SH-SY5Y (cell line): ENCODE data around the gene C5AR1.

Source experiments
- GATA2 ChIP-seq: IDR thresholded peaks from 2 replicates; pipeline ENCODE4 v1.6.1; 2011; ENCODE audit warnings: mild to moderate bottlenecking, low read depth, low read length
- GATA3 ChIP-seq: IDR thresholded peaks from 2 replicates; pipeline ENCODE4 v1.6.1; 2011; ENCODE audit warnings: low read depth, mild to moderate bottlenecking, low read length, moderate library complexity

DNA sequence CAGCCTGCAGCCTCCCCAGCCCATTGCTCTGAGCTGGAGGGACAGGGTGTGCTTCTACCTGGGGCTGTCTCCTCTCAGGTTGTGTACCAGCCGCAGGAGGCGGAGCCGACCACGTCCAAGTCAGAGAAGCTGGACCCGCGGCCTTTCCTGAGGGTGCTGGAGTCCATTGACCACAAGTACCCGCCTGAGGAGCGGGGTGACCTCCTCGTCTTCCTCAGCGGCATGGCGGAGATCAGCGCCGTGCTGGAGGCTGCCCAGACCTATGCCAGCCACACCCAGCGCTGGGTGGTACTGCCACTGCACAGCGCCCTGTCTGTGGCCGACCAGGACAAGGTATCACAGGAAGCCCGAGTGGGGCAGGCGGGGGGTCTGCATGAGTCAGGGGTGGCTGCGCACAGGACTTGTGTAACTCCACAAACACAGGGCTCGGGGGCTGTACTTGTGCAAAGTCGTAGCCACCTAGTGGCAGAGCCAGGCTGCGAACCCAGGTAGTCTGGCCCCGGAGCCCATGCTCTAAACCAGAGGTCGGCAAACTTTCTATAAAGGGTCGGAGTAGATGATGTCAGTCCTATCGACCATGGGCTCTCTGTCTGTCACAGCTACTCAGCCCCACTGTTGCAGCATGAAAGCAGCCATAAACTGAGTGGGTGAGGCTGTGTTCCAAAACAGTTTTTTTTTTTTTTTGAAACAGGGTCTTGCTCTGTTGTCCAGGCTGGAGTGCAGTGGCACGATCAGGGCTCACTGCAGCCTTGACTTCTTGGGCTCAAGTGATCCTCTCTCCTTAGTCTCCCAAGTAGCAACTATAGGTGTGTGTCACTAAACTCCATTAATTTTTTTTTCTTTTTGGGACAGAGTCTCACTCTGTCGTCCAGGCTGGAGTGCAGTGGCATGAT lies 48.4 kb downstream of the C5AR1 start:
- no peak for TF ChIP-seq GATA2
- TF ChIP-seq GATA3: no peak
